DND-41 (cell line): ENCODE measurements around the gene CASP8AP2.
A peak's percentile ranks its signal among the peaks of the same experiment; 100 is the strongest.
"Not testable (repeated sequence)": the region's sequence is repeated elsewhere in the genome, so short reads cannot be mapped to it uniquely, and the experiment has no call there.

Experiments
- ATAC-seq: fragments of 200-7000 bp; cut with Tn5 transposase; 3 replicates; pipeline ENCODE4 v1.9.1; 2021; ENCODE audit warnings: low read depth; ENCODE audit not compliant: insufficient read depth
- DNase-seq: peaks from one replicate; pipeline ENCODE4 v3.0.0-alpha.2; 2020
- H2AFZ ChIP-seq: 2 replicates; pipeline ENCODE4 v1.6.0; 2012; ENCODE audit warnings: low read depth, low read length
- H3K27ac ChIP-seq: 2 replicates; pipeline ENCODE4 v1.5.1; 2012; ENCODE audit warnings: low read length, inconsistent platforms
- H3K27me3 ChIP-seq: fragments of 200-600 bp; sonication (generic); 2 replicates; pipeline ENCODE4 v1.6.0; 2012; ENCODE audit warnings: low read length, mild to moderate bottlenecking, inconsistent platforms; ENCODE audit not compliant: insufficient read depth, poor library complexity
- H3K36me3 ChIP-seq: 2 replicates; pipeline ENCODE4 v1.5.1; 2012; ENCODE audit warnings: low read length, inconsistent platforms; ENCODE audit not compliant: insufficient read depth
- H3K4me1 ChIP-seq: 2 replicates; pipeline ENCODE4 v1.5.1; 2012; ENCODE audit warnings: mild to moderate bottlenecking, low read length; ENCODE audit not compliant: insufficient read depth
- H3K4me2 ChIP-seq: 2 replicates; pipeline ENCODE4 v1.6.0; 2012; ENCODE audit warnings: mild to moderate bottlenecking, moderate library complexity, low read length, inconsistent platforms; ENCODE audit not compliant: insufficient read depth
- H3K4me3 ChIP-seq, 2 experiments: fragments of 200-600 bp in 1 of 2; shearing (Covaris generic) in 1 of 2; 2 replicates each; pipeline ENCODE4 v1.5.1; 2012 to 2016; ENCODE audit warnings: inconsistent platforms in 2 of 2, low read length in 2 of 2, mild to moderate bottlenecking in 2 of 2, low read depth in 1 of 2, moderate library complexity in 1 of 2
- H3K79me2 ChIP-seq: 2 replicates; pipeline ENCODE4 v1.6.0; 2012; ENCODE audit warnings: low read length, inconsistent platforms; ENCODE audit not compliant: insufficient read depth
- H3K9ac ChIP-seq: 2 replicates; pipeline ENCODE4 v1.6.0; 2012; ENCODE audit warnings: low read depth, mild to moderate bottlenecking, inconsistent platforms, low read length, moderate library complexity
- H3K9me3 ChIP-seq: 2 replicates; pipeline ENCODE4 v1.5.1; 2012; ENCODE audit warnings: low read length, moderate library complexity, mild to moderate bottlenecking, inconsistent platforms; ENCODE audit not compliant: insufficient read depth, severe bottlenecking
- H4K20me1 ChIP-seq: 2 replicates; pipeline ENCODE4 v1.6.0; 2012; ENCODE audit warnings: low read length; ENCODE audit not compliant: insufficient read depth
- CTCF ChIP-seq: IDR thresholded peaks from 2 replicates; pipeline ENCODE4 v1.5.1; 2012; ENCODE audit warnings: borderline replicate concordance, low read length, moderate library complexity, mild to moderate bottlenecking; ENCODE audit not compliant: poor library complexity, severe bottlenecking; ENCODE audit errors: extremely low read depth
- EZH2 ChIP-seq: IDR thresholded peaks from 3 replicates; pipeline ENCODE4 v1.6.1; 2012; ENCODE audit warnings: borderline replicate concordance, low read depth, mild to moderate bottlenecking, moderate library complexity, low read length, inconsistent platforms; ENCODE audit not compliant: severe bottlenecking

Gene CASP8AP2

GRCh38 chr6:89829472-89830169, at the start of gene CASP8AP2:
TSS of gene CASP8AP2 (plus strand) at chr6:89829880.
- H3K4me1 ChIP-seq, result peaks cover 32% of the 10 kb centered on the region
- H3K27ac ChIP-seq, result peak within 1 kb of the TSS; percentile 90
- H3K79me2 ChIP-seq, result peaks cover 55% of the 10 kb centered on the region
- H3K9me3 ChIP-seq, result no peaks in the 10 kb centered on the region
- TF ChIP-seq CTCF (no peak), EZH2 (no peak)
- H3K9ac ChIP-seq, result peak within 1 kb of the TSS; percentile 81
- peaks cover 9% of the 10 kb centered on the region; the same call in 1 of the 2 replicates for H4K20me1 ChIP-seq
- DNase-seq (peak; percentile 96), ATAC-seq (peak; percentile 97)
- no peaks in the 10 kb centered on the region for H3K27me3 ChIP-seq
- H3K4me2 ChIP-seq, result peak within 1 kb of the TSS; percentile 82
- peaks cover 27% of the 10 kb centered on the region for H3K36me3 ChIP-seq
- peak within 1 kb of the TSS; percentile 69 to 90 for H3K4me3 ChIP-seq
- peak within 1 kb of the TSS; percentile 92 for H2AFZ ChIP-seq

GRCh38 chr6:89781070-89782034, 48.3 kb upstream of the CASP8AP2 start:
- H4K20me1 ChIP-seq, result no peaks in the 10 kb centered on the region
- H3K27ac ChIP-seq, result no peak overlapping the region
- no peaks in the 10 kb centered on the region for H3K79me2 ChIP-seq
- no peaks in the 10 kb centered on the region for H3K4me1 ChIP-seq
- no peaks in the 10 kb centered on the region for H3K27me3 ChIP-seq
- H3K4me3 ChIP-seq, result no peak overlapping the region
- ATAC-seq (no peak), DNase-seq (no peak)
- TF ChIP-seq EZH2 (no peak), CTCF (no peak)
- H2AFZ ChIP-seq, result no peak overlapping the region
- H3K9me3 ChIP-seq, result no peaks in the 10 kb centered on the region
- H3K4me2 ChIP-seq, result no peak overlapping the region
- no peak overlapping the region for H3K9ac ChIP-seq
- H3K36me3 ChIP-seq, result peaks cover 86% of the 10 kb centered on the region

GRCh38 chr6:89782222-89782621, 47.5 kb upstream of the CASP8AP2 start:
- H3K36me3 ChIP-seq, result peaks cover 84% of the 10 kb centered on the region
- H4K20me1 ChIP-seq, result no peaks in the 10 kb centered on the region
- no peak overlapping the region for H2AFZ ChIP-seq
- ATAC-seq (no peak), DNase-seq (no peak)
- H3K27me3 ChIP-seq, result no peaks in the 10 kb centered on the region
- H3K27ac ChIP-seq, result no peak overlapping the region
- H3K9me3 ChIP-seq, result no peaks in the 10 kb centered on the region
- H3K9ac ChIP-seq, result no peak overlapping the region
- H3K79me2 ChIP-seq, result no peaks in the 10 kb centered on the region
- no peaks in the 10 kb centered on the region for H3K4me1 ChIP-seq
- no peak overlapping the region for H3K4me2 ChIP-seq
- no peak overlapping the region for H3K4me3 ChIP-seq
- TF ChIP-seq CTCF (no peak), EZH2 (no peak)

- not testable (repeated sequence) for ATAC-seq, H4K20me1 ChIP-seq, H3K9me3 ChIP-seq, H3K27ac ChIP-seq, DNase-seq, H3K9ac ChIP-seq, H3K79me2 ChIP-seq, H3K4me2 ChIP-seq, H3K4me1 ChIP-seq, H3K4me3 ChIP-seq, H2AFZ ChIP-seq, H3K27me3 ChIP-seq
- peaks cover 89% of the 10 kb centered on the region for H3K36me3 ChIP-seq
Measured at GRCh38 chr6:89783293-89783692, 46.4 kb upstream of the CASP8AP2 start.
